Measurements from ENCODE around the gene MAML3. TPM values are rescaled to one million over a fixed set of nuclear protein-coding genes. Genes with fewer than 3 reads are reported as not detected.
A peak's percentile ranks its signal among the peaks of the same experiment; 100 is the strongest.

Gene MAML3
- total and polyA plus RNA-seq, 2 of the 13 experiments (the other 11 are each of a cell fraction or from before 2014, with no cell fraction given) = 0.05 to 0.13 TPM

DNA sequence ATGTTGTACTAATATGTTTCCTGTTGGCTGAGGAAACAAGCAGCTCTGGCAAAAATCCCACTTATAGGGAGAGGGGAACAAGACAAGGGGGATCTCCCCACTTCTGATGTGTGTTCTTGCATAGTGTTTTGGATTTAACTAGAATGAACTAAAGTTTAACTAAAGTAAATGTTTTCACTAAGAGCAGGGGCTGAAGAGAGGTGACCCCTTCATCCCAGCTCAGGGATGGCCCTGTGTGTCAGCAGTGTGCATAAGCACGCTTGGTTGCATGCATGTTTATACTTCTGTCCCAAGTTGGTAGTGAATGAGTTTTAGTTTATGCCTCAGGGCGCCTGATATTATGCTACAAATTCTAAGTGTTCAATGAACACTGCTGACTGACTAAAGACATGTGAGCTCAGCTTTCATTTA, 319.0 kb downstream of the MAML3 start (continued):
- peak; percentile 32; the same call in 1 of the 2 replicates for TF ChIP-seq HNF4A (CRISPR knock-in tag; IDR thresholded peaks at IDR 0.05)
- peak; percentile 33 for TF ChIP-seq PHF5A (CRISPR knock-in tag; IDR thresholded peaks at IDR 0.05; ENCODE audit: low read depth, unreplicated experiment)
- TF ChIP-seq, protein P1, sequence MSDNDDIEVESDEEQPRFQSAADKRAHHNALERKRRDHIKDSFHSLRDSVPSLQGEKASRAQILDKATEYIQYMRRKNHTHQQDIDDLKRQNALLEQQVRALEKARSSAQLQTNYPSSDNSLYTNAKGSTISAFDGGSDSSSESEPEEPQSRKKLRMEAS (IDR thresholded peaks at IDR 0.05) = peak; percentile 53
- TF ChIP-seq LCORL (IDR thresholded peaks at IDR 0.05) = no peak
- peak; percentile 43 for TF ChIP-seq LCORL (CRISPR knock-in tag; IDR thresholded peaks at IDR 0.05)
- TF ChIP-seq KLF12 (CRISPR knock-in tag; IDR thresholded peaks at IDR 0.05; ENCODE audit: borderline replicate concordance) = no peak
- TF ChIP-seq FOXK1 (CRISPR knock-in tag; IDR thresholded peaks at IDR 0.05; ENCODE audit: borderline replicate concordance, low read depth) = 0 out of 2 replicates have a peak, but pooled peaks have one; percentile 27
- peak; percentile 68; the same call in 1 of the 2 replicates for TF ChIP-seq FOXO1 (CRISPR knock-in tag; IDR thresholded peaks at IDR 0.05)
- peak; percentile 51; the same call in 1 of the 2 replicates for TF ChIP-seq TBX2 (CRISPR knock-in tag; IDR thresholded peaks at IDR 0.05; ENCODE audit: borderline replicate concordance)
- TF ChIP-seq ZMAT3 (CRISPR knock-in tag; conservative IDR thresholded peaks at IDR 0.05) = 0 out of 2 replicates have a peak, but pooled peaks have one; percentile 43
- TF ChIP-seq EZH2 (conservative IDR thresholded peaks at IDR 0.05; ENCODE audit: low read depth, low read length) = no peak

DNA sequence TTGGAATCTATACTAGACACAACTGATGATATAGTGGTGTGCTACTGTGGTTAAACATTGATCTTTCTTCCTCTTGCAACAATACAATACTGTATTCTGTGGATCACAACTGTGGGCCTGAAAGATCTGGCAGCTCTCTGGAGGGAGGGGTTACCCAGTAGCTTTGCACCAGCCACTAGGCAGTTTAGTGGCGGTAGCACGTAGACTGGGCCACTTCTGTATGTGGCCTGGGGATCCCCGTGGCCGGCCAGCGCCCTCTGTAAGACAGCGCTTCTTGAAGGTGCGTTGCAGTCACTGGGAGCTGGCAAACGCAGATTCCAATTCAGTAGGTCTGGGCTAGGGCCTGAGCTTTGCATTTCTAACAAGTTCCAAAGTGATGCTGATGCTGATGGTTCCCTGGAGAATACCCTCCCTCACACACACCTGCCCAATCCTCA, 319.7 kb downstream of the MAML3 start:
- intact Hi-C loops (cut with micrococcal nuclease; ENCODE audit: unreplicated experiment) = no loop called here
- FAIRE-seq = peak; percentile 84
- no peaks in the 10 kb centered on the region for H3K36me3 ChIP-seq (replicated peaks in 1 of 2; ENCODE audit: control insufficient read depth in 1 of 2, insufficient read depth in 2 of 2, low read length in 2 of 2)
- H2AFZ ChIP-seq (ENCODE audit: low read length) = no peak overlapping the region
- ChIA-PET CTCF (ENCODE audit: low intra/inter-chr PET ratio, low total read pairs) (no interaction called here), POLR2A (interaction anchor here (1.0 kb wide), 2 partner anchors 24 to 27 kb away, joined by 3 to 4 read pairs; no protein-coding TSS in a partner anchor)
- H3K9me3 ChIP-seq (ENCODE audit: low read length) = no peaks in the 10 kb centered on the region
- peak overlapping the region; percentile 35; the same call in 1 of the 2 replicates for H3K9ac ChIP-seq (ENCODE audit: insufficient read depth, low read depth, low read length)
- no peaks in the 10 kb centered on the region; a peak in 1 of 5 replicates for H3K27me3 ChIP-seq (ENCODE audit: control insufficient read depth in 1 of 2, insufficient read depth in 2 of 2, low read length in 2 of 2)
- no TSS peak for BruUV-seq (replicated peaks)
- peak; percentile 76 for DNase-seq (ENCODE audit: low spot score)
- peak; percentile 88 for ATAC-seq
- whole genome bisulfite sequencing (ENCODE audit: low lambda C conversion rate) = 0% methylated on average over 1 of the region's 8 CpGs
- in situ Hi-C loops (cut with HindIII; ENCODE audit: extremely low pct_ligation_motif_present, low pct_unique_long_range_greater_than_20kb) = no loop called here
- peaks cover 68% of the 10 kb centered on the region for H3K4me1 ChIP-seq (ENCODE audit: insufficient read depth, low read length)
- peak overlapping the region; percentile 60 for H3K4me2 ChIP-seq (ENCODE audit: low read depth, low read length)
- peak overlapping the region in 1 of 3 experiments; percentile 30; a peak in 2 of 6 replicates for H3K4me3 ChIP-seq (replicated peaks in 1 of 3; ENCODE audit: insufficient read depth in 1 of 3, low read depth in 2 of 3, low read length in 3 of 3)
- no peaks in the 10 kb centered on the region for H4K20me1 ChIP-seq (ENCODE audit: insufficient read depth, low read length)
- H3K27ac ChIP-seq (ENCODE audit: extremely low read length, insufficient read depth, low read length) = peak overlapping the region; percentile 61
- no peaks in the 10 kb centered on the region for H3K79me2 ChIP-seq (ENCODE audit: insufficient read depth, low read length)
- TF ChIP-seq ZNF383 (CRISPR knock-in tag; IDR thresholded peaks at IDR 0.05; ENCODE audit: borderline replicate concordance) = no peak
- TF ChIP-seq, protein P2, sequence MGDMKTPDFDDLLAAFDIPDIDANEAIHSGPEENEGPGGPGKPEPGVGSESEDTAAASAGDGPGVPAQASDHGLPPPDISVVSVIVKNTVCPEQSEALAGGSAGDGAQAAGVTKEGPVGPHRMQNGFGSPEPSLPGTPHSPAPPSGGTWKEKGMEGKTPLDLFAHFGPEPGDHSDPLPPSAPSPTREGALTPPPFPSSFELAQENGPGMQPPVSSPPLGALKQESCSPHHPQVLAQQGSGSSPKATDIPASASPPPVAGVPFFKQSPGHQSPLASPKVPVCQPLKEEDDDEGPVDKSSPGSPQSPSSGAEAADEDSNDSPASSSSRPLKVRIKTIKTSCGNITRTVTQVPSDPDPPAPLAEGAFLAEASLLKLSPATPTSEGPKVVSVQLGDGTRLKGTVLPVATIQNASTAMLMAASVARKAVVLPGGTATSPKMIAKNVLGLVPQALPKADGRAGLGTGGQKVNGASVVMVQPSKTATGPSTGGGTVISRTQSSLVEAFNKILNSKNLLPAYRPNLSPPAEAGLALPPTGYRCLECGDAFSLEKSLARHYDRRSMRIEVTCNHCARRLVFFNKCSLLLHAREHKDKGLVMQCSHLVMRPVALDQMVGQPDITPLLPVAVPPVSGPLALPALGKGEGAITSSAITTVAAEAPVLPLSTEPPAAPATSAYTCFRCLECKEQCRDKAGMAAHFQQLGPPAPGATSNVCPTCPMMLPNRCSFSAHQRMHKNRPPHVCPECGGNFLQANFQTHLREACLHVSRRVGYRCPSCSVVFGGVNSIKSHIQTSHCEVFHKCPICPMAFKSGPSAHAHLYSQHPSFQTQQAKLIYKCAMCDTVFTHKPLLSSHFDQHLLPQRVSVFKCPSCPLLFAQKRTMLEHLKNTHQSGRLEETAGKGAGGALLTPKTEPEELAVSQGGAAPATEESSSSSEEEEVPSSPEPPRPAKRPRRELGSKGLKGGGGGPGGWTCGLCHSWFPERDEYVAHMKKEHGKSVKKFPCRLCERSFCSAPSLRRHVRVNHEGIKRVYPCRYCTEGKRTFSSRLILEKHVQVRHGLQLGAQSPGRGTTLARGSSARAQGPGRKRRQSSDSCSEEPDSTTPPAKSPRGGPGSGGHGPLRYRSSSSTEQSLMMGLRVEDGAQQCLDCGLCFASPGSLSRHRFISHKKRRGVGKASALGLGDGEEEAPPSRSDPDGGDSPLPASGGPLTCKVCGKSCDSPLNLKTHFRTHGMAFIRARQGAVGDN (CRISPR knock-in tag; IDR thresholded peaks at IDR 0.05) = peak; percentile 83
- TF ChIP-seq, protein P3, sequence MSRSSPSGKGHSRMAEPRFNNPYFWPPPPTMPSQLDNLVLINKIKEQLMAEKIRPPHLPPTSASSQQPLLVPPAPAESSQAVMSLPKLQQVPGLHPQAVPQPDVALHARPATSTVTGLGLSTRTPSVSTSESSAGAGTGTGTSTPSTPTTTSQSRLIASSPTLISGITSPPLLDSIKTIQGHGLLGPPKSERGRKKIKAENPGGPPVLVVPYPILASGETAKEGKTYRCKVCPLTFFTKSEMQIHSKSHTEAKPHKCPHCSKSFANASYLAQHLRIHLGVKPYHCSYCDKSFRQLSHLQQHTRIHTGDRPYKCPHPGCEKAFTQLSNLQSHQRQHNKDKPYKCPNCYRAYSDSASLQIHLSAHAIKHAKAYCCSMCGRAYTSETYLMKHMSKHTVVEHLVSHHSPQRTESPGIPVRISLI (CRISPR knock-in tag; IDR thresholded peaks at IDR 0.05; ENCODE audit: borderline replicate concordance) = peak; percentile 31; the same call in 1 of the 2 replicates
- peak; percentile 59; the same call in 1 of the 2 replicates for TF ChIP-seq CEBPG (CRISPR knock-in tag; IDR thresholded peaks at IDR 0.05)
- TF ChIP-seq SOX6 (IDR thresholded peaks at IDR 0.05) = no peak
- TF ChIP-seq SOX6 (CRISPR knock-in tag; IDR thresholded peaks at IDR 0.05) = peak; percentile 79
- TF ChIP-seq, protein P4, sequence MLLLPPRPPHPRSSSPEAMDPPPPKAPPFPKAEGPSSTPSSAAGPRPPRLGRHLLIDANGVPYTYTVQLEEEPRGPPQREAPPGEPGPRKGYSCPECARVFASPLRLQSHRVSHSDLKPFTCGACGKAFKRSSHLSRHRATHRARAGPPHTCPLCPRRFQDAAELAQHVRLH (CRISPR knock-in tag; IDR thresholded peaks at IDR 0.05; ENCODE audit: borderline replicate concordance, low read depth) = peak; percentile 31; the same call in 1 of the 2 replicates

All from HepG2 (cell line).